Umbilical cord (tissue), 2 donors: ENCODE measurements around the gene PDGFA. TPM values are rescaled to one million over a fixed set of nuclear protein-coding genes. Genes with fewer than 3 reads are reported as not detected.

Source experiments
- DNase-seq: peaks from one replicate; pipeline ENCODE4 v3.0.0-alpha.2; 2015; ENCODE audit warnings: low spot score
- total RNA-seq: library from RNA; depleted of rRNA; stranded (reverse); fragments of >200 nt; gene quantifications from one replicate; pipeline ENCODE4 v1.2.3, GENCODE V29; 2014; ENCODE audit warnings: low replicate concordance; ENCODE audit not compliant: insufficient read depth

The PDGFA gene
- total RNA-seq, 1 donor from 2014 or later = 120 TPM

DNA sequence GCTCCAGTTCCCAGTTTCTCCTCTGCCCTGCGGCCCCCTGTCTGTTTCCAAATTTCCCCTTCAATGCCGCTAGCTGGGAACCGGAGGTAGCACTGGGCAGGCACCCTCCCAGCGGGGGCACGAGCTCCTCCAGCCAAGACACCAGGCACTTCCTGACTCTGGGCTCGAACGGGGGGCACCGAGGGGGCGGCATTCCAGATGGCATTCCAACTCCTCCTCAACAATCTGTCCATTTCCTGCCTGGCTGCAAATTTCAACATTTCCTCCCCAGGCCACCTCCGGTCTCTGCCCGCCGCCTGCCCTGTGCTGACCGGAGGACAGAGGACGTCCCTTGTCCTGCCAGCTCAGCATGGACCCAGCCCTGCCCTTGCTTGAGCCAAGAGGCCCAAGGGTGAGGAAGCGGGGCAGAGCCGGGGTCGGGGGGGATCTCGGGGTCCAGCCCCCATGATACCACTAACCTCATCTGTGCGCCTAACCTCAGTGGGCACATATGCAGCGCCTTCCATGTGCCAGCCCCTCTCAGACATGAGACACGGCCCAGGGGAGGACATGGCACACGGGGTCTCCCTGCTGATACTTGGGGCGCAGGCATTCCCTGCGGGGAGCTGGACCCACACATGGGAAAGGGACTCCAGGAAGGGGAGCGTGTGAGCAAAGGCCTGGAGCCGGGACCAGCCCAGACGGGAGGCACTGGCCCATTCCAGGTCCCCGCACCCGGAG is 58.0 kb downstream of the PDGFA start:
- DNase-seq = no peak

- DNase-seq = no peak
Measured at GRCh38 chr7:461117-461452, 58.6 kb downstream of the PDGFA start.

GRCh38 chr7:460374-461116 is 59.1 kb downstream of the PDGFA start:
- peak; percentile 75 for DNase-seq

DNA sequence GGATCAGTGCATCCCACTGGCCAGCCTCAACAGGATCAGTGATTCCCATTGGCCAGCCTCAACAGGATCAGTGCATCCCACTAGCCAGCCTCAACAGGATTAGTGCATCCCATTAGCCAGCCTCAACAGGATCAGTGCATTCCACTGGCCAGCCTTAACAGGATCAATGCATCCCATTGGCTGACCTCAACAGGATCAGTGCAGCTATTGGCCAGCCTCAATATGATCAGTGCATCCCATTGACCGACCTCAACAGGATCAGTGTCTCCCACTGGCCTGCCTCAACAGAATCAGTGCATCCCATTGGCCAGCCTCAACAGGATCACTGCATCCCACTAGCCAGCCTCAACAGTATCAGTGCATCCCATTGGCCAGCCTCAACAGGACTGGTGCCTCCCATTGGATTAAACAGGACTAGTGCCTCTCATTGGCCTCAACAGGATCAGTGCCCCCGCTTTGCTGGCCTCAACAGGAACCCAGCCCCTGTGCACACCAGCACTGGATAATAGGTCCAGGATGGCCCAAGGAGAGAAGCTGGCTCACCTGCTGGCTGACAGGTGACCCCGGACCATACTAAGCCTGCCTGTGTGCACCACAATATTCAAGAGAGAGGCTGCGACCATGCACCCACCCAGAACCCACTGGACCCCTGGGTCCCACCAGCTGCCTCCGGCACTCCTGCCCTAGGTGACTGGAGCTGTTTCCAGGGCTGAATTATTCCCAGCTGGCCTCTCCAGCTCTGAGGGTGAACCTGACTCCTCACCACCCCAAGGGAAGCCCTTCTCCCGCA is 59.9 kb downstream of the PDGFA start:
- no peak for DNase-seq

DNA sequence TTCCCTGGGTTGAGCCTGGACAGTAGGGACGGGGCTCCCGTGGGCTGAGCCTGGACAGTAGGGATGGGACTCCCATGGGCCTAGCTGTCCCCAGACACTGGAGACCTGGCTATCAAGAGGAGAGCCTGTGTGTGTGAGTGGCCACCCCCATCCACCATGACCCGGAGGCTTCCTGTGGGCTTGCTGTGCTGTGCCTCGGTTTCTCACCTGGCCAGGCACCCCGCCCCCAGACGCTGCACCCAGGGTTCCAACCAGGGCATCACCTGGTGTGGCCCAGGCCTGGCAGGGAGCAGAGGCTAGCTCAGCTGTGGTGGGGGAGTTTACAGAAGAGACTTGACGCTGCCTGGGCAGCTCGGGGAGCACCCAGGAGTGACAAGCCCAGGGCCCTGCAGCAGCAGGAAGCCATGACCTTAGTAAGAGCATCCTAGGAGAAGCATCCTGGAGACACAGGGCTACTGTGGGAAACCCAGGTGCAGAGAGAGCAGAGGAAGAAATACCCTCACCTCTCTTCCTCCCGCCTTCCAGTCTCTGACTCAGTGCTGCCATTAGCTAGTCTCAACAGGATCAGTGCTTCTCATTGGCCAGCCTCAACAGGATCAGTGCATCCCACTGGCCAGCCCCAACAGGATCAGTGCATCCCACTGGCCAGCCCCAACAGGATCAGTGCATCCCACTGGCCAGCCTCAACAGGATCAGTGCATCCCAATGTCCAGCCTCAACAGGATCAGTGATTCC is 61.0 kb downstream of the PDGFA start:
- DNase-seq = no peak

DNA sequence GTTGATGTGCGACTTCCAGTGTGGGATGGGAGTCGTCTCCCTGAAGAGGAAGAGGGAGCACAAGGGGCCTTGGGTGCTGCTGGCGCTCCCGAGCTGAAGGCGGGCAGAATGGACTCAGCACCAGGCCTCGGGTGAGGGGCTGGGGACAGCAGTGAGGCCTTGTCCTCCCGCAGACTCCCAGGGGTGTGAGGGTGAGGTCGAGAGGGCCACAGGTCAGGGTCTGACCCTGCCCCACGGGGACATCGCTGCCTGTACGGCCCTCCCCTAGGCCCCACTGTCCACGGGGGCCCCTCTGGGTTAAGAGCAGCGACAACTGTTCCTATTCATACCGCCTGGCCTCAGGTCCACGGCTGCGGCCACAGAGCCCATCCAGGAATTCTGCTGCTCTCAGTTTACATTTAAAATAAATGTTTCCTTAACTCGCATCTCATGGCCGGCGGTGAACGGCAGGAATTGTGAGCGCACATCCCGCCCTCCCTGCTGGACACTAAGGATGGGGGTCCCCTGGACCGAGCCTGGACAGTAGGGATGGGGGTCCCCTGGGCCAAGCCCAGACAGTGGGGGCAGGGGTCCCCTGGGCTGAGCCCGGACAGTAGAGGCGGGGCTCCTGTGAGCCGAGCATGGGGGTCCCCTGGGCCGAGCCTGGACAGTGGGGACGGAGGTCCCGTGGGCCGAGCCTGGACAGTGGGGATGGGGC is 61.7 kb downstream of the PDGFA start:
- DNase-seq = no peak

- peak; percentile 71 for DNase-seq
Measured at GRCh38 chr7:455110-455928, 64.3 kb downstream of the PDGFA start.

GRCh38 chr7:454356-455109 is 65.1 kb downstream of the PDGFA start:
- no peak for DNase-seq

DNA sequence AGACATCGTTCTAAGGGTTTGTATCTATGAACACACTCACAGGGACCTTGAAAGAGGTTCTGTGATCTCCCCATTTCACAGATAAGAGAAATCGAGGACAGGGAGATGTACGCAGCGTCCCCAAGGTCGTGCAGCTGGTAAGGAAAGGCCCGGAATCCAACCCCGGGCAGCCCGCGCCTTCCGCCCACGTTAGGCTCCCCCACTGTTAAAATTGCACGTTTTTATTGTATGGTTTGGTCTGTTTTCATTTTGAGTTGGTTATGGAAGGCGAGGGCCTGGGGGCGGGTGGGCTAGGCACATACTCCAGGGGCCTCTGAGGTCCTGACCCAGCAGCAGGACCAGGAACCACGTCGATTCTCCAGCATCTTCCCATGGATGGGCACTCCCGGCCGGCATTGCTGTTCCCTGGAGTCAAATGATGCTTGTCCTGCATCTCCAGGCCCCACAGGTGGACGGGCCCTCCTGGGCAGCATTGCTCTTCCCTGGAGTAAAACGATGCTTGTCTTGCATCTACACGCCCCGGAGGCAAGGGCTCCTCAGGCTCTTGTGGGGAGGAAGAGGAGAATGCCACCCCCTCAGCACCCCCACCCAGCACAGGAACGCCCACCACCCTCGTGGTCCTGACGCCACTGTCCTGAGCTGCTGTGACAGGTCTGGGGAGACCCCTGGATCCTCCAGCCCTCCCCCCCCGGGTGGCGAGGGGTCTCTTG is 65.9 kb downstream of the PDGFA start:
- DNase-seq = no peak

DNA sequence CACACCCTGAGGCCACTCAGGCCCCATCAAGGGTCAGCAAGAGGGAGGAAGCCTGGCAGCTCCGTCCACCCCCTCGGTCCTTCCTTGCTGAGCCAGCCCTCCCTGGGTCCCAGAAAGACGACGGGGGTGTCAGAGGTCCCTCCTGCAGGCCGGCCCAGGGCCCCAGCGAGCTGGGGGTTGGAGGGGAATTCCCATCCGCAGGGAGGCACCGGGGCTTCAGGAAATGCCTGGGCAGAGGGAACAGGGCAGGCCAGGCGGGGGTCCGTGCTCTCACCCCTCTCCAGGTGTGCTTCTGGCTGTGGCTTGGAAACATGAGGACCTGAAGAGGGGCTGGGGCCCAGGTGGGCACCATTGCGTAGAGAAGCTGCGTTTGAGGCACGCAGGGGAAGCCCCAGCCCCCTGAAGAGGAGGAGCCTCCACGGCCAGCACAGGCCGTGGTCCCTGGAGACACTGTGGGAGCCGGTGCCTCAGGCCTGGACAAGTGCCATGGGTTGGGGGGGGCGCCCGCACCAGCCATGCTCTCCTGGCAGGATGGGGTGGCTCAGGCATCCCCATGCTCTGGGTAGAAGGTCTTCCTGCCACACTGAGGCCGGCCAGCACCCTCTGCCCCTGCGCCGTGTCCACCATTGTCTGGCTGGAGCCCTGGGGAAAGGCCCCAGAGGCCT is 66.7 kb downstream of the PDGFA start:
- no peak for DNase-seq

GRCh38 chr7:452226-452751 is 67.4 kb downstream of the PDGFA start:
- DNase-seq = peak; percentile 89

- no peak for DNase-seq
Measured at GRCh38 chr7:451255-452225, 68.1 kb downstream of the PDGFA start.

DNA sequence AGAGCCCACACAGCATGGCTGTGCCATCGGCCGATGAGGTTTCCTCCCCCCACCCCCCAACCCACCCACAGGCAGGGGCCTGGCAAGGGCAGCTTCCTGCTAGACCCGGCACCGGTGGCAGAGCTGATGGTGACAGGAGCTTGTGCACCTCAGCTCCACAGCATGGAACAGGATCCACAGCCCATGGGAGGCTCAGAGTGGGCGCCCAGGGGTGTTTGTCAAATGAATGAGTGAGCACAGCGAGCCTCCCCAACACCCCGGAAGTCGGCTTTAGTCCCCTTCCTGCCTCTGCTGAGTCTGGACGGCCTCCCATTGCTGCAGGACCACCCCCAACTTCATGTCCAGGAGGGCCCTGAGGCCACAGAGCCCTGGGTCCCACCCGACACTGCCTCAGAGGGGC is 68.9 kb downstream of the PDGFA start:
- no peak for DNase-seq

DNA sequence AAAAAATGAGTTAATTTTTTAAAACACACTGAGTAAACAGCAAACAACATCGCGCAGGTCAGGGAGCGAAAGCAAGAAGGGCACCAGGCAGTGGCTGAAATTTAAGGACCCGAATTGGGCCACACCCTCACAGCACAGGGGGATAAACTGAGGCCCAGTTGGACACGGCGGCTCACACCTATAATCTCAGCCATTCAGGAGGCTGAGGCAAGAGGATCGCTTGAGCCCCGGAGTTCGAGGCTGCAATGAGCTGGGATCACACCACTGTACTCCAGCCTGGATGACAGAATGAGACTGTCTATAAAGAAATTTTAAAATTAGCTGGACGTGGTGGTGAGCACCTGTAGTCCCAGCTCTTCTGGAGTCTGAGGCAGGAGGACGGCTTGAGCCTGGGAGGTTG is 69.6 kb downstream of the PDGFA start:
- no peak for DNase-seq

DNA sequence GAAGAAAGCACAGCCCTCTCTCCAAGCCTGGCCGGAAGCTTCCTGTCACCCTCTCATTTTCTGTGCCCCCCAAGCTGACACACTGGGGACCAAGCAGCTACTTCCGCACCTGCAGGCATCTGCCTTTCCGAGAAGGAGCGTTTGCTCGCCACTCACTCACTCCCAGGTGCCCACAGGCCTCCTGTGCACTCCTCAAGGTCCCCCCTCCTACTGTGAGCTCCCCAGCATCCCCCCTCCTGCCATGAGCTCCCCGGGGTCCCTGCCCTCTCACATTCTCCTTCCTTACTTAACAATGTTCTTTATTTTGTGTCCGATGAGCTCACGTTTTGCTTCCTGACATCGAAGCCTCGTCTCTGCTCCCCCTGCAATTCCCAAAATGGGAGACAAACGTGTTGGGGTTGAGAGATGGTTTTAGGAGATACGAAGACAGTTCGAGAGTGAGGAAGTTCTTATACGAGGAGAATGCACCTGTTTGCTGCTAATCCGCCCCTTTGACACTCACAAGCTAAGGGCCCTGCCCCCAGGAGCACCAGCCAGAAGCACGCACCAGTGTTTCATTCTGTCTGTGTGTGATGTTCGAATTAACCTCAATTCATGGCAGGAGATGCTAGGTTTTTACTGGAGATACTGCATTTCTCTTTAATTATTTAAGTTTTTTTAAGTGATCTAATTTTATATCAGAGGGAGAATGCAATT is 70.2 kb downstream of the PDGFA start:
- no peak for DNase-seq

DNA sequence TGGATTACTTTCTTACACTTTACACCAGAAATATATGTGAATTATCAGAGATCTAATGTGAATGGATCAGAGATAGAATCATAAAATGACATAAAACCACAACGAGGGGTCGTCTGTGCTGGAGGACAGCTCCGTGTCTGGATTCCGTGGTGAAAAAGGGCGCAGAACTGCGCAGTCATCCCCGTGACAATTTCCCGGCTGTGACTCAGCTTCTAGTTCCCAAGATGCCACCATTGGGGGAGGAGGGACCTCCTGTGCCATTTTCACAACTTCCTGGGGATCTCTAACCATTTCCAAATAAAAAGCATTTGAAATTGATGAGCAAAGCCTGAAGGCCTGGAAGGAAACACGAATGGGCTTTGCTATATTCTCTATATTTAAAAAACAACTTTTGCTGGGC is 72.1 kb downstream of the PDGFA start:
- no peak for DNase-seq
